GM18511 (cell line): Measurements from ENCODE around the gene EIF4H.
"Not testable (repeated sequence)": the region's sequence is repeated elsewhere in the genome, so short reads cannot be mapped to it uniquely, and the experiment has no call there.

Experiments used
- ATAC-seq: cut with Tn5 transposase; IDR thresholded peaks from one replicate; pipeline ENCODE4 v1.9.1; 2021; ENCODE audit warnings: mild to moderate bottlenecking, moderate library complexity; ENCODE audit not compliant: unreplicated experiment

EIF4H gene

GRCh38 chr7:74197449-74198124 lies 23.4 kb downstream of the EIF4H start:
- no peak for ATAC-seq

GRCh38 chr7:74199551-74200355 lies 25.6 kb downstream of the EIF4H start:
- ATAC-seq, result no peak

- no peak for ATAC-seq
Observed at GRCh38 chr7:74202841-74203556, 28.8 kb downstream of the EIF4H start.

GRCh38 chr7:74203956-74204618 lies 29.9 kb downstream of the EIF4H start:
- no peak for ATAC-seq

GRCh38 chr7:74206052-74206451 lies 31.9 kb downstream of the EIF4H start:
- not testable (repeated sequence) for ATAC-seq

GRCh38 chr7:74206589-74207120 lies 32.5 kb downstream of the EIF4H start:
- ATAC-seq, result no peak

- ATAC-seq, result no peak
Observed at GRCh38 chr7:74207586-74207985, 33.4 kb downstream of the EIF4H start.

- ATAC-seq, result not testable (repeated sequence)
Observed at GRCh38 chr7:74208241-74208640, 34.1 kb downstream of the EIF4H start.

GRCh38 chr7:74212661-74213060 lies 38.5 kb downstream of the EIF4H start:
- ATAC-seq, result no peak

GRCh38 chr7:74214816-74215630 lies 40.9 kb downstream of the EIF4H start:
- no peak for ATAC-seq

GRCh38 chr7:74215921-74216320 lies 41.8 kb downstream of the EIF4H start:
- ATAC-seq, result no peak

GRCh38 chr7:74216361-74216761 lies 42.2 kb downstream of the EIF4H start:
- no peak for ATAC-seq

GRCh38 chr7:74217455-74218342 lies 43.5 kb downstream of the EIF4H start:
- peak; percentile 54 for ATAC-seq

- ATAC-seq, result no peak
Observed at GRCh38 chr7:74218343-74218698, 44.2 kb downstream of the EIF4H start.

GRCh38 chr7:74219416-74219815 lies 45.3 kb downstream of the EIF4H start:
- ATAC-seq, result no peak

GRCh38 chr7:74220229-74220628 lies 46.1 kb downstream of the EIF4H start:
- no peak for ATAC-seq

GRCh38 chr7:74221713-74222112 lies 47.6 kb downstream of the EIF4H start:
- ATAC-seq, result no peak

- no peak for ATAC-seq
Observed at GRCh38 chr7:74222851-74223710, 48.9 kb downstream of the EIF4H start.
